Prostate gland (tissue), 2 donors: ENCODE data around the gene FAM83G.

Experiments
- CTCF ChIP-seq, 4 experiments: fragments of 200-600 bp in 2 of 4; fragments of 450-650 bp in 2 of 4; sonication (generic) in 2 of 4; IDR thresholded peaks; 1 replicate in 3 of 4; 2 replicates in 1 of 4; pipeline ENCODE4 v1.5.1; 2016 to 2019; ENCODE audit warnings: antibody characterized with exemption in 4 of 4, mild to moderate bottlenecking in 2 of 4, moderate library complexity in 2 of 4
- POLR2A ChIP-seq: fragments of 450-650 bp; IDR thresholded peaks from one replicate; pipeline ENCODE4 v1.6.1; 2016; ENCODE audit warnings: antibody characterized with exemption, mild to moderate bottlenecking

- no peak for TF ChIP-seq CTCF (IDR thresholded peaks at IDR 0.05)
- TF ChIP-seq POLR2A, result no peak
Measured at GRCh38 chr17:18988546-18989173, 15.9 kb downstream of the FAM83G start.
